Measurements from ENCODE around the gene COX7B2.

COX7B2 gene

DNA sequence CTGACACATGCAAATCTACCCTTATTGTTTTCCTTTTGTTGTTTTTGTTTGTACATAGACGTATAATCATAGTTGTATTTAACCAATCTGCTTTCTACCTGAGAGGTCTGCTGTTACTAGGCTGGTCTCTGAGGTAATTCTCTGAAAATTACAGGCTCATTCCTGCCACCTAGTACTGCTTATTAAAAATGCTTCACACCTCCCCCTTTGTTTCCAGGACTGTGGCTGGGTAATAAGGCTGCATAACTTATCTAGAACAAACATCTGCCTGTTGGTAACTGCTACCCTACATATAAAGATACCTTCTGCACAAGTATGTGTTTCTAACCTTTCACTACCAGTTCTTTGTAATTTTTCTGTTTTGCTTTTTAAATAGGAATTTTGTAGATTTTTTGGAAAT lies 34.2 kb downstream of the COX7B2 start:
- no peaks in the 10 kb centered on the region for H3K9me2 ChIP-seq (replicated peaks; ENCODE audit: low read depth, low read length)
- H3K9ac ChIP-seq (ENCODE audit: low read depth, low read length, poor library complexity, severe bottlenecking): peak overlapping the region; percentile 47
- no peaks in the 10 kb centered on the region for H3F3A ChIP-seq (ENCODE audit: low read depth)
- H3K4me3 ChIP-seq (ENCODE audit: low read length, poor library complexity, severe bottlenecking): peak overlapping the region; percentile 29
- H3K4me2 ChIP-seq (ENCODE audit: low read depth, low read length, poor library complexity, severe bottlenecking): peak overlapping the region; percentile 58
- no peaks in the 10 kb centered on the region for H3K27me3 ChIP-seq (ENCODE audit: insufficient read depth, low read length, poor library complexity, severe bottlenecking)
- H2AFZ ChIP-seq (ENCODE audit: low read length): no peak overlapping the region
- no peaks in the 10 kb centered on the region for H3K79me2 ChIP-seq (ENCODE audit: insufficient read depth, low read length)
- TF ChIP-seq EZH2phosphoT487 (IDR thresholded peaks at IDR 0.05; ENCODE audit: borderline replicate concordance): no peak
- TF ChIP-seq, protein P1, sequence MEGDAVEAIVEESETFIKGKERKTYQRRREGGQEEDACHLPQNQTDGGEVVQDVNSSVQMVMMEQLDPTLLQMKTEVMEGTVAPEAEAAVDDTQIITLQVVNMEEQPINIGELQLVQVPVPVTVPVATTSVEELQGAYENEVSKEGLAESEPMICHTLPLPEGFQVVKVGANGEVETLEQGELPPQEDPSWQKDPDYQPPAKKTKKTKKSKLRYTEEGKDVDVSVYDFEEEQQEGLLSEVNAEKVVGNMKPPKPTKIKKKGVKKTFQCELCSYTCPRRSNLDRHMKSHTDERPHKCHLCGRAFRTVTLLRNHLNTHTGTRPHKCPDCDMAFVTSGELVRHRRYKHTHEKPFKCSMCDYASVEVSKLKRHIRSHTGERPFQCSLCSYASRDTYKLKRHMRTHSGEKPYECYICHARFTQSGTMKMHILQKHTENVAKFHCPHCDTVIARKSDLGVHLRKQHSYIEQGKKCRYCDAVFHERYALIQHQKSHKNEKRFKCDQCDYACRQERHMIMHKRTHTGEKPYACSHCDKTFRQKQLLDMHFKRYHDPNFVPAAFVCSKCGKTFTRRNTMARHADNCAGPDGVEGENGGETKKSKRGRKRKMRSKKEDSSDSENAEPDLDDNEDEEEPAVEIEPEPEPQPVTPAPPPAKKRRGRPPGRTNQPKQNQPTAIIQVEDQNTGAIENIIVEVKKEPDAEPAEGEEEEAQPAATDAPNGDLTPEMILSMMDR (conservative IDR thresholded peaks at IDR 0.05; ENCODE audit: low read length): peak; percentile 44
- peaks cover 30% of the 10 kb centered on the region for H3K4me1 ChIP-seq (ENCODE audit: insufficient read depth, low read length, poor library complexity, severe bottlenecking)
- H3K9me3 ChIP-seq (ENCODE audit: insufficient read depth, low read depth, low read length): peaks cover 7% of the 10 kb centered on the region
- no peaks in the 10 kb centered on the region for H4K20me1 ChIP-seq (ENCODE audit: insufficient read depth, low read length, poor library complexity, severe bottlenecking)
- no peaks in the 10 kb centered on the region for H3K36me3 ChIP-seq (ENCODE audit: insufficient read depth, low read length)

DNA sequence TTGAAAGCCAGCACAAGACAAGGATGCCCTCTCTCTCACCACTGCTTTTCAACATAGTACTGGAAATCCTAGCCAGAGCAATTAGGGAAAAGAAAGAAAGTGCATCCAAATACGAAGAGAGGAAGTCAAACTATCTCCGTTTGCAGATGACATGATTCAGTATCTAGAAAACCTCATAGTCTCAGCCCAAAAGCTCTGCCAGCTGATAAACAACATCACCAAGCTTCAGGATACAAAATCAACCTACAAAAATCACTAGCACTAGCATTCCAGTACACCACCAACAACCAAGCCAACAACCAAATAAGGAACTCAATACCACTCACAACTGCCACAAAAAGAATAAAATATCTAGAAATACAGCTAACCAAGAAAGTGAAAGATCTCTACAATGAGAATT lies 38.6 kb downstream of the COX7B2 start:
- TF ChIP-seq, protein P1 (conservative IDR thresholded peaks at IDR 0.05; ENCODE audit: low read length): no peak
- TF ChIP-seq EZH2phosphoT487 (IDR thresholded peaks at IDR 0.05; ENCODE audit: borderline replicate concordance): no peak
- H3K36me3 ChIP-seq (ENCODE audit: insufficient read depth, low read length): no peaks in the 10 kb centered on the region

DNA sequence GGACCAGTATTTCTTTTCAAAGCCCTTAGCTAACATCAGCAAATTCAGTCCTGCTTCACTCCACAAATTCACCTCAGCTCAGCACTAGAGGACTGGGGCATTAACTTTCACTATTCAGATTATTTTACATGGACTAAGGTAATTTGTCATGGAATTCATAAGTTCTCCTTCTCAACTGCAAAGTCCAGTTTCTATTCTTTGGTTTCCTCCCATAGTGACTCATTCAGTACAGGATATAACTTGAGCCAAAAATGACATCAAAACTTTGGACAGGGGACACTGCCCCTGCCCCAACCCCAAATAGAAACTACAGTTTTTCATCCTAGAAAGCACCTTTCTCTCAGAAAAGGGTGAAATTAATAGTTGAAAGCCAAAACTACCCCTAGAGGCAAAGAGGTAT lies 52.7 kb downstream of the COX7B2 start:
- TF ChIP-seq, protein P1 (conservative IDR thresholded peaks at IDR 0.05; ENCODE audit: low read length): no peak
- no peak for TF ChIP-seq EZH2phosphoT487 (IDR thresholded peaks at IDR 0.05; ENCODE audit: borderline replicate concordance)
- Histone ChIP-seq H3K4me3 (ENCODE audit: low read length, poor library complexity, severe bottlenecking) (no peak overlapping the region), H3K79me2 (ENCODE audit: insufficient read depth, low read length) (no peaks in the 10 kb centered on the region), H4K20me1 (ENCODE audit: insufficient read depth, low read length, poor library complexity, severe bottlenecking) (no peaks in the 10 kb centered on the region), H3F3A (ENCODE audit: low read depth) (no peaks in the 10 kb centered on the region), H2AFZ (ENCODE audit: low read length) (no peak overlapping the region), H3K9ac (ENCODE audit: low read depth, low read length, poor library complexity, severe bottlenecking) (no peak overlapping the region), H3K36me3 (ENCODE audit: insufficient read depth, low read length) (no peaks in the 10 kb centered on the region), H3K27me3 (ENCODE audit: insufficient read depth, low read length, poor library complexity, severe bottlenecking) (no peaks in the 10 kb centered on the region), H3K4me2 (ENCODE audit: low read depth, low read length, poor library complexity, severe bottlenecking) (no peak overlapping the region), H3K4me1 (ENCODE audit: insufficient read depth, low read length, poor library complexity, severe bottlenecking) (no peaks in the 10 kb centered on the region), H3K9me3 (ENCODE audit: insufficient read depth, low read depth, low read length) (no peaks in the 10 kb centered on the region), H3K9me2 (replicated peaks; ENCODE audit: low read depth, low read length) (no peaks in the 10 kb centered on the region)

More for the DNA sequence above, 38.6 kb downstream of the COX7B2 start:
- Histone ChIP-seq H3K9ac (ENCODE audit: low read depth, low read length, poor library complexity, severe bottlenecking) (no peak overlapping the region), H3F3A (ENCODE audit: low read depth) (no peaks in the 10 kb centered on the region; the same call in 1 of the 2 replicates), H4K20me1 (ENCODE audit: insufficient read depth, low read length, poor library complexity, severe bottlenecking) (no peaks in the 10 kb centered on the region), H3K4me2 (ENCODE audit: low read depth, low read length, poor library complexity, severe bottlenecking) (no peak overlapping the region), H3K4me1 (ENCODE audit: insufficient read depth, low read length, poor library complexity, severe bottlenecking) (peaks cover 40% of the 10 kb centered on the region), H3K4me3 (ENCODE audit: low read length, poor library complexity, severe bottlenecking) (no peak overlapping the region), H3K27me3 (ENCODE audit: insufficient read depth, low read length, poor library complexity, severe bottlenecking) (no peaks in the 10 kb centered on the region), H3K9me2 (replicated peaks; ENCODE audit: low read depth, low read length) (no peaks in the 10 kb centered on the region), H3K9me3 (ENCODE audit: insufficient read depth, low read depth, low read length) (peaks cover 7% of the 10 kb centered on the region), H3K79me2 (ENCODE audit: insufficient read depth, low read length) (no peaks in the 10 kb centered on the region), H2AFZ (ENCODE audit: low read length) (no peak overlapping the region)
